Breast epithelium (tissue), 3 donors: ENCODE results near the gene RTN4R.

Experiments
- POLR2A ChIP-seq: fragments of 450-650 bp; IDR thresholded peaks from one replicate; pipeline ENCODE4 v1.6.1; 2016; ENCODE audit warnings: antibody characterized with exemption, mild to moderate bottlenecking, moderate library complexity
- TF ChIP-seq, protein P1 (sequence below), 3 donors: fragments of 450-650 bp; IDR thresholded peaks; one replicate each; pipeline ENCODE4 v1.5.1; 2016 to 2017; ENCODE audit warnings: antibody characterized with exemption in 3 of 3, mild to moderate bottlenecking in 3 of 3, moderate library complexity in 3 of 3

DNA sequence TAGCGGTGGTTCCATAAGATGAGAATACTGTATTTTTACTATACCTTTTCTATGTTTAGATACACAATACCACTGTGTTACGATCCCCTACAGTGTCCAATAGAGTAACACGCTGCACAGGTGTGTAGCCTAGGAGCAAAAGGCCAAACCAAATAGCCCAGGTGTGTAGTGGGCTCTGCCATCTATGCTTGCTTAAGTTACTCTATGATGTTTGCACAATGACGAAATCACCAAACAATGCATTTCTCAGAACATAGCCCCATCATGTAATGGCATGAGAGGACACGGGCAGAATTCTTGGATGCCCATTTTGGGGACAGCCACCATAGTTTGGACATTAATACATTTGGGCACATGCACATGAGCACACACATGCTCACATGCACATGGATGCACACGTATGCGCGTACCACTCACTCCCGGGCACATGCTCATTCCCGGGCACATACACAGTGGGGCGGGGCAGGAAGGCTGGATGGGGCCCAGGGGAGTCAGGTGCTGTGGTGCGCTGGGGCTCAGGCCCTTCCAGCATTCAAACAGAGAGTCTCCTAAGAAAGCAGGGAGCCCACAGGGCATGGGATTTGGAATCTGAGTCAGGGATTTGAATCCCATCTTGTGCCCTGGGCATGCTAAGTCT is 51.1 kb downstream of the RTN4R start:
- TF ChIP-seq, protein P1, sequence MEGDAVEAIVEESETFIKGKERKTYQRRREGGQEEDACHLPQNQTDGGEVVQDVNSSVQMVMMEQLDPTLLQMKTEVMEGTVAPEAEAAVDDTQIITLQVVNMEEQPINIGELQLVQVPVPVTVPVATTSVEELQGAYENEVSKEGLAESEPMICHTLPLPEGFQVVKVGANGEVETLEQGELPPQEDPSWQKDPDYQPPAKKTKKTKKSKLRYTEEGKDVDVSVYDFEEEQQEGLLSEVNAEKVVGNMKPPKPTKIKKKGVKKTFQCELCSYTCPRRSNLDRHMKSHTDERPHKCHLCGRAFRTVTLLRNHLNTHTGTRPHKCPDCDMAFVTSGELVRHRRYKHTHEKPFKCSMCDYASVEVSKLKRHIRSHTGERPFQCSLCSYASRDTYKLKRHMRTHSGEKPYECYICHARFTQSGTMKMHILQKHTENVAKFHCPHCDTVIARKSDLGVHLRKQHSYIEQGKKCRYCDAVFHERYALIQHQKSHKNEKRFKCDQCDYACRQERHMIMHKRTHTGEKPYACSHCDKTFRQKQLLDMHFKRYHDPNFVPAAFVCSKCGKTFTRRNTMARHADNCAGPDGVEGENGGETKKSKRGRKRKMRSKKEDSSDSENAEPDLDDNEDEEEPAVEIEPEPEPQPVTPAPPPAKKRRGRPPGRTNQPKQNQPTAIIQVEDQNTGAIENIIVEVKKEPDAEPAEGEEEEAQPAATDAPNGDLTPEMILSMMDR (IDR thresholded peaks at IDR 0.05) = no peak
- TF ChIP-seq POLR2A = no peak
